HEK293 (cell line): ENCODE data around the gene EFEMP2.

Experiments
- CTCF ChIA-PET: fragments of 350-600 bp; formaldehyde crosslinking; extraction: SDS; loops from one replicate; lab custom pipeline; 2021; ENCODE audit warnings: antibody characterized with exemption; lab: Yijun Ruan, JAX
- POLR2A ChIA-PET: fragments of 300-600 bp; formaldehyde crosslinking; extraction: SDS; loops from one replicate; lab custom pipeline; 2020; ENCODE audit warnings: antibody characterized with exemption, inconsistent platforms; lab: Yijun Ruan, JAX
- H3K27ac ChIP-seq: fragments of 200-500 bp; sonication (Bioruptor generic); 2 replicates; pipeline ENCODE4 v1.5.1; 2014; ENCODE audit warnings: low read depth, low read length, control low read depth, inconsistent platforms; ENCODE audit errors: extremely low read depth
- H3K36me3 ChIP-seq, 2 experiments: fragments of 200-500 bp in 1 of 2; sonication (Bioruptor generic) in 1 of 2; 1 replicate in 1 of 2; 2 replicates in 1 of 2; pipeline ENCODE4 v1.5.1; 2014 to 2017; ENCODE audit warnings: inconsistent platforms in 2 of 2, low read length in 2 of 2; ENCODE audit not compliant: control insufficient read depth in 2 of 2, insufficient read depth in 1 of 2
- H3K4me1 ChIP-seq: fragments of 200-500 bp; sonication (Bioruptor generic); 2 replicates; pipeline ENCODE4 v1.5.1; 2014; ENCODE audit warnings: mild to moderate bottlenecking, low read length, inconsistent platforms; ENCODE audit not compliant: control insufficient read depth, insufficient read depth
- H3K4me3 ChIP-seq: 2 replicates; pipeline ENCODE4 v1.5.1; 2011; ENCODE audit warnings: low read depth, mild to moderate bottlenecking, control low read depth, low read length, moderate library complexity
- H3K9me3 ChIP-seq: fragments of 200-500 bp; sonication (Bioruptor generic); 2 replicates; pipeline ENCODE4 v1.5.1; 2014; ENCODE audit warnings: low read depth, low read length, inconsistent platforms; ENCODE audit not compliant: control insufficient read depth, insufficient read depth
- BCL6B ChIP-seq: fragments of 450-650 bp; formaldehyde crosslinking; IDR thresholded peaks from 2 replicates; pipeline ENCODE4 v1.5.1; 2017; ENCODE audit warnings: missing biosample characterization, missing genetic modification characterization
- GLI4 ChIP-seq: fragments of 450-650 bp; formaldehyde crosslinking; IDR thresholded peaks from 2 replicates; pipeline ENCODE4 v1.5.1; 2016; ENCODE audit warnings: missing biosample characterization, missing genetic modification characterization
- KLF7 ChIP-seq: fragments of 450-650 bp; formaldehyde crosslinking; IDR thresholded peaks from 2 replicates; pipeline ENCODE4 v1.5.1; 2016; ENCODE audit warnings: missing biosample characterization, missing genetic modification characterization, borderline replicate concordance
- PRDM6 ChIP-seq: fragments of 450-650 bp; formaldehyde crosslinking; IDR thresholded peaks from 2 replicates; pipeline ENCODE4 v1.5.1; 2017; ENCODE audit warnings: missing biosample characterization, missing genetic modification characterization
- ZBTB26 ChIP-seq: fragments of 450-650 bp; formaldehyde crosslinking; optimal IDR thresholded peaks from 2 replicates; pipeline ENCODE3; 2016; ENCODE audit warnings: missing biosample characterization, mild to moderate bottlenecking, missing genetic modification characterization
- ZNF175 ChIP-seq: fragments of 450-650 bp; formaldehyde crosslinking; IDR thresholded peaks from 2 replicates; pipeline ENCODE4 v1.5.1; 2016; ENCODE audit warnings: missing biosample characterization, missing genetic modification characterization
- ZNF214 ChIP-seq: fragments of 450-650 bp; formaldehyde crosslinking; IDR thresholded peaks from 2 replicates; pipeline ENCODE4 v1.5.1; 2017; ENCODE audit warnings: missing biosample characterization, mild to moderate bottlenecking, missing genetic modification characterization, borderline replicate concordance
- ZNF404 ChIP-seq: fragments of 450-650 bp; formaldehyde crosslinking; IDR thresholded peaks from 2 replicates; pipeline ENCODE4 v1.5.1; 2017; ENCODE audit warnings: missing biosample characterization, missing genetic modification characterization
- ZNF510 ChIP-seq: fragments of 450-650 bp; formaldehyde crosslinking; IDR thresholded peaks from 2 replicates; pipeline ENCODE4 v1.5.1; 2018; ENCODE audit warnings: mild to moderate bottlenecking, missing genetic modification characterization, missing biosample characterization; ENCODE audit not compliant: insufficient replicate concordance
- ZNF596 ChIP-seq: fragments of 450-650 bp; IDR thresholded peaks from 2 replicates; pipeline ENCODE4 v1.5.0; 2018; ENCODE audit warnings: missing biosample characterization, mild to moderate bottlenecking, missing genetic modification characterization, moderate library complexity
- ZNF654 ChIP-seq: fragments of 450-650 bp; formaldehyde crosslinking; IDR thresholded peaks from 2 replicates; pipeline ENCODE4 v1.5.1; 2016; ENCODE audit warnings: low read depth, missing biosample characterization, missing genetic modification characterization
- ZNF837 ChIP-seq: fragments of 450-650 bp; formaldehyde crosslinking; IDR thresholded peaks from 2 replicates; pipeline ENCODE4 v1.5.1; 2016; ENCODE audit warnings: missing biosample characterization, missing genetic modification characterization
- TF ChIP-seq, protein P1 (sequence below): fragments of 450-650 bp; IDR thresholded peaks from 2 replicates; pipeline ENCODE4 v1.5.1; 2018; ENCODE audit warnings: missing biosample characterization, missing genetic modification characterization
- TF ChIP-seq, protein P2 (sequence below): fragments of 450-650 bp; formaldehyde crosslinking; IDR thresholded peaks from 2 replicates; pipeline ENCODE4 v1.5.1; 2016; ENCODE audit warnings: missing biosample characterization, missing genetic modification characterization, borderline replicate concordance

The EFEMP2 gene

DNA sequence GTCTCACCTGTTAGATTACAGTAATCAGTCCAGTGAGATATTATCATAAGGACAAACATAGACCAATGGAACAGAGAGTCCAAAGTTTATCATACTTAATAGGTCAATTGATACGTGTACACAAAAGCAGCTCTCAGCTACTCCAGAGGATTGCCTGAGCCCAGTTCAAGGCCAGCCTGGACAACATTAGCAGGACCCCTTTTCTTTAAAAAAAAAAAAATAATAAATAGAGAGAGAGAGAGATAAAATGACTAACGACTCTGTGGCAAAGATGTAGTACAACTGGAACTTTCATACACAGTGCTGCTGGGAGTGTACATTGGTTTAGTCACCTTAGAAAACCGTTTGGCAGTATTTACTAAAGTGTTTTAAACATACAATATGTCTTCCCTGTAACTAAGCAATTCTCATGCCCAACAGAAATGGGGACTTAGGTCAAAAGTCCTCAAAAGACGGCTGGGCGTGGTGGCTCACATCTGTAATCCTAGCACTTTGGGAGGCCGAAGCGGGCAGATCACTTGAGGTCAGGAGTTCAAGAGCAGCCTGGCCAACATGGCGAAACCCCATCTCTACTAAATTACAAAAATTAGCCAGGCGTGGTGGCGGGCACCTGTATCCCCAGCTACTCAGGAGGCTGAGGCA, 28.2 kb downstream of the EFEMP2 start:
- TF ChIP-seq KLF7 (no peak), PRDM6 (tag by site-specific recombination) (no peak), ZNF404 (tag by site-specific recombination) (no peak), ZNF596 (tag by site-specific recombination) (no peak), GLI4 (tag by site-specific recombination) (no peak), ZNF510 (tag by site-specific recombination) (no peak), ZNF175 (tag by site-specific recombination) (no peak), BCL6B (tag by site-specific recombination) (no peak), ZBTB26 (no peak), ZNF214 (no peak), ZNF837 (tag by site-specific recombination) (no peak), ZNF654 (no peak)
- TF ChIP-seq, protein P1, sequence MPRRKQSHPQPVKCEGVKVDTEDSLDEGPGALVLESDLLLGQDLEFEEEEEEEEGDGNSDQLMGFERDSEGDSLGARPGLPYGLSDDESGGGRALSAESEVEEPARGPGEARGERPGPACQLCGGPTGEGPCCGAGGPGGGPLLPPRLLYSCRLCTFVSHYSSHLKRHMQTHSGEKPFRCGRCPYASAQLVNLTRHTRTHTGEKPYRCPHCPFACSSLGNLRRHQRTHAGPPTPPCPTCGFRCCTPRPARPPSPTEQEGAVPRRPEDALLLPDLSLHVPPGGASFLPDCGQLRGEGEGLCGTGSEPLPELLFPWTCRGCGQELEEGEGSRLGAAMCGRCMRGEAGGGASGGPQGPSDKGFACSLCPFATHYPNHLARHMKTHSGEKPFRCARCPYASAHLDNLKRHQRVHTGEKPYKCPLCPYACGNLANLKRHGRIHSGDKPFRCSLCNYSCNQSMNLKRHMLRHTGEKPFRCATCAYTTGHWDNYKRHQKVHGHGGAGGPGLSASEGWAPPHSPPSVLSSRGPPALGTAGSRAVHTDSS (tag by site-specific recombination): no peak
- TF ChIP-seq, protein P2, sequence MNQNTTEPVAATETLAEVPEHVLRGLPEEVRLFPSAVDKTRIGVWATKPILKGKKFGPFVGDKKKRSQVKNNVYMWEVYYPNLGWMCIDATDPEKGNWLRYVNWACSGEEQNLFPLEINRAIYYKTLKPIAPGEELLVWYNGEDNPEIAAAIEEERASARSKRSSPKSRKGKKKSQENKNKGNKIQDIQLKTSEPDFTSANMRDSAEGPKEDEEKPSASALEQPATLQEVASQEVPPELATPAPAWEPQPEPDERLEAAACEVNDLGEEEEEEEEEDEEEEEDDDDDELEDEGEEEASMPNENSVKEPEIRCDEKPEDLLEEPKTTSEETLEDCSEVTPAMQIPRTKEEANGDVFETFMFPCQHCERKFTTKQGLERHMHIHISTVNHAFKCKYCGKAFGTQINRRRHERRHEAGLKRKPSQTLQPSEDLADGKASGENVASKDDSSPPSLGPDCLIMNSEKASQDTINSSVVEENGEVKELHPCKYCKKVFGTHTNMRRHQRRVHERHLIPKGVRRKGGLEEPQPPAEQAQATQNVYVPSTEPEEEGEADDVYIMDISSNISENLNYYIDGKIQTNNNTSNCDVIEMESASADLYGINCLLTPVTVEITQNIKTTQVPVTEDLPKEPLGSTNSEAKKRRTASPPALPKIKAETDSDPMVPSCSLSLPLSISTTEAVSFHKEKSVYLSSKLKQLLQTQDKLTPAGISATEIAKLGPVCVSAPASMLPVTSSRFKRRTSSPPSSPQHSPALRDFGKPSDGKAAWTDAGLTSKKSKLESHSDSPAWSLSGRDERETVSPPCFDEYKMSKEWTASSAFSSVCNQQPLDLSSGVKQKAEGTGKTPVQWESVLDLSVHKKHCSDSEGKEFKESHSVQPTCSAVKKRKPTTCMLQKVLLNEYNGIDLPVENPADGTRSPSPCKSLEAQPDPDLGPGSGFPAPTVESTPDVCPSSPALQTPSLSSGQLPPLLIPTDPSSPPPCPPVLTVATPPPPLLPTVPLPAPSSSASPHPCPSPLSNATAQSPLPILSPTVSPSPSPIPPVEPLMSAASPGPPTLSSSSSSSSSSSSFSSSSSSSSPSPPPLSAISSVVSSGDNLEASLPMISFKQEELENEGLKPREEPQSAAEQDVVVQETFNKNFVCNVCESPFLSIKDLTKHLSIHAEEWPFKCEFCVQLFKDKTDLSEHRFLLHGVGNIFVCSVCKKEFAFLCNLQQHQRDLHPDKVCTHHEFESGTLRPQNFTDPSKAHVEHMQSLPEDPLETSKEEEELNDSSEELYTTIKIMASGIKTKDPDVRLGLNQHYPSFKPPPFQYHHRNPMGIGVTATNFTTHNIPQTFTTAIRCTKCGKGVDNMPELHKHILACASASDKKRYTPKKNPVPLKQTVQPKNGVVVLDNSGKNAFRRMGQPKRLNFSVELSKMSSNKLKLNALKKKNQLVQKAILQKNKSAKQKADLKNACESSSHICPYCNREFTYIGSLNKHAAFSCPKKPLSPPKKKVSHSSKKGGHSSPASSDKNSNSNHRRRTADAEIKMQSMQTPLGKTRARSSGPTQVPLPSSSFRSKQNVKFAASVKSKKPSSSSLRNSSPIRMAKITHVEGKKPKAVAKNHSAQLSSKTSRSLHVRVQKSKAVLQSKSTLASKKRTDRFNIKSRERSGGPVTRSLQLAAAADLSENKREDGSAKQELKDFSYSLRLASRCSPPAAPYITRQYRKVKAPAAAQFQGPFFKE: no peak
- no peak overlapping the region for H3K4me3 ChIP-seq
- H3K4me1 ChIP-seq: no peaks in the 10 kb centered on the region
- no peaks in the 10 kb centered on the region for H3K36me3 ChIP-seq
- no peaks in the 10 kb centered on the region for H3K9me3 ChIP-seq
- POLR2A ChIA-PET: interaction anchor here (1.0 to 1.5 kb wide), 2 partner anchors 8 to 14 kb away, joined by 3 to 4 read pairs; partner anchors contain the start of gene CFL1
- no peak overlapping the region for H3K27ac ChIP-seq
- CTCF ChIA-PET: interaction anchor here (0.6 to 1.6 kb wide), 2 partner anchors 28 to 132 kb away, joined by 4 read pairs; partner anchors contain the start of gene KAT5
